Stimulated activated CD4-positive, alpha-beta T cell treated with anti-CD3 and anti-CD28 coated beads, Interleukin-15, amount 100 ng/mL, for 24 hours (primary cell): Measurements from ENCODE around the gene CHDH.

Experiments used
- DNase-seq: peaks from one replicate; pipeline ENCODE4 v3.0.0-alpha.2; 2020

Gene CHDH

GRCh38 chr3:53850895-53851294, 4.7 kb upstream of the CHDH start:
- no peak for DNase-seq

- no peak for DNase-seq
Measured at GRCh38 chr3:53849916-53850315, 3.7 kb upstream of the CHDH start.

DNA sequence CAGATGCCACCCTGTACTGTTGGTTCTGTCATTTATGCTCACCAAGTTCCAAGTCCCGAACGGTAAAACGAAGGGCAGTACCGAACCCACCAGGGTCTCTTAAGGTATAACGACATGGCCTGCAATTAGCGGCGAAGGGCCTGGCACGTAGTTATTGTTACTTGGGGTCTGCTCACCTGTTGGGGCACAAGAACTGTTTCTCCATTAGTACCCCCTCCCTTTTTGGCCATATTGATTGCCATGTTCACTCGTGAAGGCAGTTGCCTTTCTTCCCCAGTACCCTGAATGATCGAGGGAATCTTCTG, 584 bp upstream of the CHDH start:
- no peak for DNase-seq

DNA sequence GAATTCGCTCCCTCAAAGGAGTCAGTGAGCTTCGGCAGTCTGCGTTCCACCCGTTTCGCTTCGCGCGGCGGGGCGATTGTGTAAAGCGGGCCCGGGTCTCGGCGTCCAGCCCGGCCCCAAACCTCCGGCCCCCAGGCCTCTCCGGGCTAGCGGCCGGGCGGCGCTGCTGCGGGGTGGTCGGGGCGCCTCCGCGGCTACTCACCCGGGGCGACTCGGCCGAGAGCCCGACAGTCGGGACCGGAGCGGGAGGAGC, 412 bp downstream of the CHDH start:
- DNase-seq, result no peak

- DNase-seq, result peak; percentile 20
Measured at GRCh38 chr3:53845103-53845880, 927 bp downstream of the CHDH start.

GRCh38 chr3:53844262-53845102, 1.7 kb downstream of the CHDH start:
- DNase-seq, result no peak

DNA sequence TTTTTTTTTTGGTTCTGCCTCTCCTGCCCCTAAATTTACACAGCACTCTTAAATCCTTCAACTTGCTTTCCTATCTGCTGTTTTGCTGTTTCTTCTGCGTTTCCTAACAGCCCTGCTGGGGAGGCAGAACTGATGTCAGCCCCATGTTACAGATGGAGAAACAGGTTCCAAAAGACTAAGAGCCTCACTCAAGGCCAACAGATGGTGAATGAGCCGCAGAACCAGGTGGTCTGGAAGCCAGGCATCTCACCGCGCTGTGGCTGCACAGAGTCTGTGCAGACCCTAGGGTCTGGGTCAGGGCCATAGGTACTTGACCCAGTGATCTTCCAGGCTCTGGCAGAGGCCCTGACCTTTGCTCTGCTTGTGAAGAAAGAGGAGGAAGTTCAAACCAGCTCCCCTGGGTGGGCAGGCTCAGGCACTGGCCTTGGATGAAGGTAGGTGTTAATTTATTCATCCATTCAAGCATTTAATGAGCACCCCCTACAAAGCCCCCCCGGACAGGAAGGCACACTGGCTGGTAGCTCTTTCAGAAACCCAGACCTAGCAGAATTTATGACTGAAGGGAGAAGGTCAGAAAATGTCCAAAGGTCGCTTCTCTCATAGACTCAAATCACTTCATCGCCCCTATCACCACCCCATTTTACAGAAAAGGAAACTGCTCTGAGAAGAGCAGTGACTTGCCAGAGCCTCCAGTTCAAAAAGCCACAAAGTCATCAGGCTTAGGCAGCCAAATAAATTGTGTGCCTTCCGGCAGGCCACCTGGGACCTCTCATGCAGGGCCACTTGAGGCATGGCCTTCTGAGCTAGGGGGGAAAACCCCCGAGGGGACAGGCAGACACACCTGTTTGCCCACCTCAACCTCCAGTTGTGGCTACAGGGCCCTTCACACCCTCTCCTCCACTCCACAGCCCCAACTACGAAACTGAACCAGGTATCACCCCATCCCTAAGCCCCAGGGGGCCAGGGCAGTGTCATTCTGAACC, 2.7 kb downstream of the CHDH start:
- DNase-seq, result no peak

DNA sequence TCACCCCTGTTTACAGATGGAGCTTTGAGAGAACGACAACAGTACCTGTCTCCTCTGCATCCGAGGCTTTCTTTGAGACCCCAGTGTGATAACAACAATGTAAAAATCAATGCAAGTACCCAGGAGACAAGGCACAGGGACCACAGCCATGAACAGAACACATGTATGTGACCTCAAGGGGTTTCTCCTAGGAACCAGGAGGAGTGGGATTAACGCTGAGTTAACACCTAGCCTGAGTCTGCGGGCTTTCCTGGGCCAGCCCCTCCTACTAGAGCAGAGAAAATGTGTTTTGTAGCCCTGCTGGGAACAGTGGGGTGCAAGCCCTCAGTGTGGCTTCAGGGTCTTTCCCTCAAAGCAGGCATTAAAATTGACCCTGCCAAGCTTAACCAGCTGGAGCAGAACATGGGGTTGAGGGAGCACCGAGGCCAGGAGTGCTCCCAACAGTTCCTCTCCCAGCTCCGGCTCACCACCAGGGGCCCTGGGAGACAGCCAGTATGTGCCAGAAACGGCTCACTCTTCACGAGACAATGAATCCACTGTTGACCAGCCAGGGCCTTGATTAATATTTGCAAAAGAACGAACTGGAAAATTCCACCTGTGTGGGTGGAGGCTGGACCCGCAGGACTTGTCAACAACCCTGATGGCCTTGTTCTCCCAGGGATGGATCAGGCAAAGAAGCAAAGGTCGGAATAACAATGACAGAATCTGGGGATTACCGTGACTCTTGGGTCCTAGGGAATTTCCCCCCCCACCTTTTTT, 3.6 kb downstream of the CHDH start:
- no peak for DNase-seq

- no peak for DNase-seq
Measured at GRCh38 chr3:53841296-53841695, 4.9 kb downstream of the CHDH start.

- no peak for DNase-seq
Measured at GRCh38 chr3:53837331-53837730, 8.9 kb downstream of the CHDH start.

DNA sequence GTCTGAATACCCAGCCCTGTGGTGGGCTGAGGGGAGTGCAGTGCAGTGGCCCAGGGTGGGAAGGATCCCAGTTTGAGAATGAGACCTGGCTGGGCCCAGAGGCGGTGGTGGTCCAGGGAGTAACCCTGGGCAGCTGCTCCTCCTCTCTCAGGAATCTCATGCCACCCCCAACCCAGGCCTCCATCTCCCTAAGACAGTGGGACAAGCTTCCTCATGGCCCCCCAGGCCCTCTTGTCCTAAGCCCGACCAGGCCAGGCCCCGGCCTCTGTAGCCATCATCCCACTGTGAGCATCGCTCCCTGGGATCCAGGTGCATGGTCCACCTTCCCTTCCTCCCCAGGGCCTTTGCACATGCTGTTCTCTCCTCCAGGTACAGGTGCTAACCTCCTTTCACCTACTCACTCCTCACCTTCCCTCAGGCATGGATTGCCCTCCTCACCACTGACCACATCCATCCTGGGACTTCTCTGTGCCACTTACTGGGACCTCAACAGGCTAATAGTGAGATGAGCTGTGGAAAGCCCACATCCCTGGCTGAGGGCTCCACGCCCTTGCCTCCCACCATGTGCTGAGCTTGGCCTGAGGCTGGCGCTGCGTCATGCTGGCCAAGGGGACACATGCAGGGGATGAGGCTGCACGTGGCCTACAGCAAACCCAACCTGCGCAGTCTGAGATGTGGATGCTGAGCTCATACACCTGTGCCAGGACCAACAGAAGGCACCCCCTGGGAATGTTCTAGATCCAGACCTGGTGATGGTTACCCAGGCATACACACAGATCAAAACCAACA, 9.9 kb downstream of the CHDH start:
- no peak for DNase-seq

DNA sequence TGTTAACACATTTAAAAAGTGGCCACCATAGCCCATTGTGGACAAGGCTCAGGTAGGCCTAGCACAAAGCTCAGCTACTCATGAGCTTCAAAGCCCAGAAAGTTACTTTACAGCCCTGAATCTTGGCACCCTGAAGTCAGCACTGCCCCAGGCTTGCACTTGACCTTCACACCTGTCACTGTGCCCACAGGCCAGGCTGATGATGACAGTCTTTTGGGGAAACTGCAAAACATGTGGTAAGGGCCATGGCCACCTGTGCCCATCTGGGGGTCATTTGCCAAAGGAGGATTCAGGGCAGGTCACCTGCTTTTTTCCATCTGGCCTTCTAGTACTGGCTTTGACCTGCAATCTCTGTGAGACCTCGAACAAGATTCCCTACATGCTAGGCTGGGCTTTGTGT, 11.0 kb downstream of the CHDH start:
- no peak for DNase-seq

GRCh38 chr3:53834429-53835095, 11.7 kb downstream of the CHDH start:
- DNase-seq, result no peak

- DNase-seq, result no peak
Measured at GRCh38 chr3:53833700-53834099, 12.5 kb downstream of the CHDH start.

DNA sequence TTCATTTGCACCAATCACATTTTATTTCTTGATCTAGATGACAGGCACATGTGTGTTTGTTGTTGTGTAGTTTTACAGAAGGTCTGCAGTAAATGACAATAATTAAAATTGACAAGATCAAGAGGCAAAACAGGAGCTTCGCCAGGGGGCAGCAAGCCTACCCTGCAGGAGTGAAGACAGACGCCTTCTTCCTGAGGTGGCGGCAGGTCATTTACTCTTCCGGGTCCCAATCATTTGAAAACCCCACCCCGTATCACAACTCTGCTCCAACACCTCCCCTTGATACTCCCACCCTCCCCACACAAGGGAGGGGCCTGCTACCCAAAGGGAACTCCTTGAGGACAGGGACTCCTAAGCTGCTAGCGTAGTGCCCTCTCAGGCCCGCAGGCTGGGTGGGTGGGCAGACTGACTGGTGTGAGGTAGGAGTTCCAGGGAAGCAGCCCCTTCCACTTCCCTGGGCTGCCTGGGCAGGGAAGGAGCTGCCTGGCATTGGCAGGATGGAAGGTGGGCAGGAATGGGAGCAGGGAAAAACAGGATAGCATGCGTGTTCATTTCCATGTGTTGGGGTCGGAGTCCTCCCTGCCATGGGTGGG, 13.1 kb downstream of the CHDH start:
- DNase-seq, result no peak

GRCh38 chr3:53830944-53831343, 15.3 kb downstream of the CHDH start:
- DNase-seq, result no peak

DNA sequence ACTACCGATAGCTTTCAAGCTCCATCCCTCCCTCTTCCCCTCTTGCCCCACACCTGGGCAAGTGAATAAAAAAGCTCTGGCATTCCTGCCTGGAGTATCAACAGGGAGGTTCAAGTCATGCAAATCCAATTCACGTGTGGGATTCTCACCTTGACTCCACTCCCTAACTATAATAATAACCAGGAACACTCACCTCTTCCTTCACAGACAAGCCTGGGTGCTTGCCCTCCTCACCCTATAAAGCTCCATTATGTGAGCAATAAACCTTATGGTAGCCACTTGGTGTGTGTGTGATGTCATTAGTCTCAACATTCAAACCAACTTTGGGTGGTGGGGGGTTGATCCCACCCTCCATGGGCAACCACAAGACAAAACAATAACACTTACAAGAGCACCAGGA, 16.6 kb downstream of the CHDH start:
- DNase-seq, result no peak

GRCh38 chr3:53828581-53828980, 17.6 kb downstream of the CHDH start:
- DNase-seq, result no peak

DNA sequence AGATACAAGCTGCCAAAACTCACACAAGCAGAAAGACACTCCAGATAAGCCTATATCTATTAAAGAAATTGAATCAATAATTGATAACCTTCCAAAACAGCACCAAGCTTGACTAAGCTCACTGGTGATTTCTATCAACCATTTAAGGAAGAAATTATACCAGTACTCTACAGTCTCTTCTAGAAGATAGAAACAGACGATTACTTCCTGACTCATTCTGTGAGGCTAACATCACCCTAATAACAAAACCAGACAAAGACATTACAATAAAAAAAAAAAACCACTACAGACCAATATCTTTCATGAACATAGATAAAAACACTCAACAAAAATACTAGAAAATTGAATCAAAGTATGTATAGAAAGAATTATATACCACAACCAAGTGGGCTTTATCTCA, 20.2 kb downstream of the CHDH start:
- no peak for DNase-seq

DNA sequence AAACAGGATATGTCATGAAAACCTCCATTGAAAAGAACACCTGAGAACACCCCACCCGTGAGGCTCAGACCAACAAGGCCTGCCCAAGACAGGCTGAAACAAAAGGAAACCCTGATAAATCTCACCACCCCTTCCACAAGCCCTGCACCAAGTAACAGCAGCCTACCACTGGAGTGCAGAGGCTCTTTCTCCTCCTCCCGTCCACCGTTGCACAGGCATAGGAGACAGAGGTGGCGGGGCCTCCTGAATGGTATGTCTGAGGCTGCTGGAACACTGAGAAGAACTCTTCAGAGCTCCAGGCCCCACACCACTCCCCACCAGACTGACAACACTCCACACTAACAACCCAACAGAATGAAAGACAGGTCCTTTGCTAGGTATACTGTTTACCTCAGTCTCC, 21.4 kb downstream of the CHDH start:
- no peak for DNase-seq
